ENCODE data around the gene MLYCD. TPM values are rescaled to one million over a fixed set of nuclear protein-coding genes. Genes with fewer than 3 reads are reported as not detected.
A peak's percentile ranks its signal among the peaks of the same experiment; 100 is the strongest.

Gene MLYCD
- total RNA-seq, 4 donors from 2014 or later = 10.8 to 20.2 (median 13.7) TPM

- Histone ChIP-seq H3K9me3 (no peaks in the 10 kb centered on the region), H3K4me1 (peaks cover 11 to 30% (median 22%) of the 10 kb centered on the region in 4 donors), H3K27me3 (no peaks in the 10 kb centered on the region), H3K4me3 (no peak overlapping the region), H3K27ac (no peak overlapping the region), H3K36me3 (no peaks in the 10 kb centered on the region)
- 33 to 34% methylated on average over 3 to 8 of the region's 8 CpGs for WGBS, 2 donors (ENCODE audit: low coverage in 1 of 2)
- in situ Hi-C loops (cut with MboI; ENCODE audit: low pct_ligation_motif_present in 1 of 4, low pct_unique_long_range_greater_than_20kb in 1 of 4, low sequenced_read_pairs in 3 of 4) (loop anchor here in 3 of 4 donors (25.0 kb wide), 3 partner anchors 111 to 536 kb away; partner anchors contain the start of genes ADAD2 (in 1 of the 3) and TAF1C (in 1 of the 3)), intact Hi-C loops (cut with DNase I; ENCODE audit: low total_unique reads) (loop anchor here (10.0 kb wide), 1 partner anchor 127 kb away; no protein-coding TSS in a partner anchor)
- TF ChIP-seq POLR2A (IDR thresholded peaks at IDR 0.05) = no peak
- no peak for TF ChIP-seq CTCF (IDR thresholded peaks at IDR 0.05)
- TF ChIP-seq POLR2AphosphoS5 (IDR thresholded peaks at IDR 0.05) = no peak
- TF ChIP-seq EP300 (IDR thresholded peaks at IDR 0.05; ENCODE audit: low read depth) = no peak
- DNase-seq = no peak
Measured at GRCh38 chr16:83951544-83951943, 52.6 kb downstream of the MLYCD start.

GRCh38 chr16:83952587-83952939 is 53.6 kb downstream of the MLYCD start:
- H3K27me3 ChIP-seq = no peaks in the 10 kb centered on the region
- H3K36me3 ChIP-seq = no peaks in the 10 kb centered on the region
- no peaks in the 10 kb centered on the region for H3K9me3 ChIP-seq
- peak overlapping the region; percentile 91 to 96 (median 94) for H3K27ac ChIP-seq
- WGBS, 2 donors (ENCODE audit: low coverage in 1 of 2) = 20% methylated on average over 8 of the region's 8 CpGs; no CpG with 5 or more reads in 1 of the 2 donors
- peak overlapping the region in 3 of 4 donors; percentile 48 to 73 (median 48) for H3K4me3 ChIP-seq
- in situ Hi-C loops (cut with MboI; ENCODE audit: low pct_ligation_motif_present in 1 of 4, low pct_unique_long_range_greater_than_20kb in 1 of 4, low sequenced_read_pairs in 3 of 4) (loop anchor here in 3 of 4 donors (25.0 kb wide), 3 partner anchors 110 to 535 kb away; partner anchors contain the start of genes ADAD2 (in 1 of the 3) and TAF1C (in 1 of the 3)), intact Hi-C loops (cut with DNase I; ENCODE audit: low total_unique reads) (loop anchor here (10.0 kb wide), 1 partner anchor 128 kb away; no protein-coding TSS in a partner anchor)
- no peak for TF ChIP-seq POLR2A (IDR thresholded peaks at IDR 0.05)
- no peak for TF ChIP-seq EP300 (IDR thresholded peaks at IDR 0.05; ENCODE audit: low read depth)
- no peak for TF ChIP-seq CTCF (IDR thresholded peaks at IDR 0.05)
- no peak for TF ChIP-seq POLR2AphosphoS5 (IDR thresholded peaks at IDR 0.05)
- H3K4me1 ChIP-seq = peaks cover 11 to 30% (median 22%) of the 10 kb centered on the region in 4 donors
- DNase-seq = no peak

DNA sequence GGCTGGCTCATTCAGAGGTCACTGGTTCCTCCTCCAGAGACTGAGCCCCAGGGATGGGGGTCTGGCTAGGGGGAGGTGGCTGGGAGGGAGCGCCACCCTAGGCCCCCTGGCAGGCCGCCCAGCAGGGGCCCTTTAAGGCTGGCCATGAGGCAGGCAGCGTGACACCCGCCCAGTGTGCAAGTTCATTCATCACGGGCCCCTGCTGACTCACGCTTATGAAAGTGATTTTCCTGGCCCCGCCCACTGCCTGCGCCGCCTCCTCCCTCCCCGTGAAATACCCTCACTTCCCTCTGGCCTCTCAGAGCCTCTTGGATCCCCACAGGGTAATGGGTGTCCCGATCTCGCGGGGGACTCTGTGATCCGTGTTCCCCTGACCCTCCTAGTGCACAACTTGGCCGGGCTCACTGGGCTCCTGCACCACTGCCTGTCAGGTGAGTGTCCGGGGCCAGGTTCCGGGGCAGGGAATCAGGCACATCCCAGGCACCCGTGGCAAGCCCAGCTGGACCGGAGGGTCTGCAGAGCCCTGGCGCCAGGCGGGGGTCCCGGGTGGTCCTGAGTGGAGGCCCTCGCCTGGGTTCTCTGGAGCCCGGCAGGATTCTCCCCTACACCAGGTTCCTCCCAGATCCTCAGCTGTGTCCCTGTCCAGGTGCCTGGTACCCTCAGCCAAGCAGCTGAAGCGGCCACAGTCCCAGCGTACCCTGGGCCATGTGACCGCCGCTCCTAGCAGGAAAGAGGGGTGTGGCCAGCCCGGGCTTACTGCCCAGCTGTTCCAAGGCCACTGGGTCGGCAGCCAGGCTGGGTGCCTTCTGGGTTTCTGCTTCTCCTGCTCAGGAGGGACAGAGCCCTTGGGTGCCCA is 54.3 kb downstream of the MLYCD start, which contains the start of gene OSGIN1:
OSGIN1 (plus strand) TSS at position 301 of the 856 bp plus-strand sequence. CDS start 4,432 bp downstream, outside the sequence.
- DNase-seq = peak; percentile 96
- Histone ChIP-seq H3K27ac (peak within 1 kb of the TSS; percentile 91 to 96 (median 94)), H3K4me3 (peak within 1 kb of the TSS; percentile 48 to 73 (median 54)), H3K27me3 (no peaks in the 10 kb centered on the region), H3K4me1 (peaks cover 11 to 30% (median 22%) of the 10 kb centered on the region in 4 donors), H3K9me3 (no peaks in the 10 kb centered on the region), H3K36me3 (no peaks in the 10 kb centered on the region)
- WGBS, 2 donors (ENCODE audit: low coverage in 1 of 2) = 1% methylated on average over 29 of the region's 30 CpGs; no CpG with 5 or more reads in 1 of the 2 donors
- TF ChIP-seq CTCF (IDR thresholded peaks at IDR 0.05) = no peak
- TF ChIP-seq POLR2A (IDR thresholded peaks at IDR 0.05) = peak; percentile 98
- peak; percentile 95 to 97 (median 96) for TF ChIP-seq POLR2AphosphoS5 (IDR thresholded peaks at IDR 0.05)
- intact Hi-C loops (cut with DNase I; ENCODE audit: low total_unique reads) = loop anchor here (10.0 kb wide), 1 partner anchor 128 kb away; no protein-coding TSS in a partner anchor
- in situ Hi-C loops (cut with MboI; ENCODE audit: low pct_ligation_motif_present in 1 of 4, low pct_unique_long_range_greater_than_20kb in 1 of 4, low sequenced_read_pairs in 3 of 4) = loop anchor here in 3 of 4 donors (25.0 kb wide), 3 partner anchors 109 to 534 kb away; partner anchors contain the start of genes ADAD2 (in 1 of the 3) and TAF1C (in 1 of the 3)
